Endodermal cell (in vitro differentiated cells): Measurements from ENCODE around the gene C1orf210. TPM values are rescaled to one million over a fixed set of nuclear protein-coding genes. Genes with fewer than 3 reads are reported as not detected.

Source experiments
- DNase-seq: peaks from one replicate; pipeline ENCODE4 v3.0.0-alpha.2; 2017
- H3K27ac ChIP-seq: 2 replicates; pipeline ENCODE4 v1.5.1; 2013; ENCODE audit warnings: mild to moderate bottlenecking, low read depth, low read length, moderate library complexity
- H3K27me3 ChIP-seq: 2 replicates; pipeline ENCODE4 v1.6.1; 2013; ENCODE audit warnings: mild to moderate bottlenecking, low read length, moderate library complexity; ENCODE audit not compliant: insufficient read depth, control insufficient read depth, poor library complexity, severe bottlenecking
- H3K36me3 ChIP-seq: 2 replicates; pipeline ENCODE4 v1.7.0; 2013; ENCODE audit warnings: mild to moderate bottlenecking, low read length, moderate library complexity; ENCODE audit not compliant: control insufficient read depth, insufficient read depth
- H3K4me1 ChIP-seq: one replicate; pipeline ENCODE4 v1.7.0; 2013; ENCODE audit warnings: low read length; ENCODE audit not compliant: control insufficient read depth, insufficient read depth
- H3K4me3 ChIP-seq: 2 replicates; pipeline ENCODE4 v1.5.1; 2013; ENCODE audit warnings: mild to moderate bottlenecking, low read length, moderate library complexity
- H3K9ac ChIP-seq: 2 replicates; pipeline ENCODE4 v1.6.1; 2013; ENCODE audit warnings: mild to moderate bottlenecking, low read length, moderate library complexity; ENCODE audit not compliant: poor library complexity, severe bottlenecking; ENCODE audit errors: extremely low read depth
- H3K9me3 ChIP-seq: 2 replicates; pipeline ENCODE4 v1.6.1; 2013; ENCODE audit warnings: mild to moderate bottlenecking, low read length, moderate library complexity; ENCODE audit not compliant: control insufficient read depth
- H3K27ac Mint-ChIP-seq: 2 replicates; pipeline ENCODE4 v1.8.0; 2020; ENCODE audit warnings: mixed read lengths
- H3K27me3 Mint-ChIP-seq: 2 replicates; pipeline ENCODE4 v1.8.0; 2021; ENCODE audit warnings: mild to moderate bottlenecking, mixed read lengths; ENCODE audit not compliant: insufficient read depth
- H3K36me3 Mint-ChIP-seq: 2 replicates; pipeline ENCODE4 v1.8.0; 2020; ENCODE audit warnings: low read depth, mixed read lengths
- H3K4me1 Mint-ChIP-seq: 2 replicates; pipeline ENCODE4 v1.8.0; 2020; ENCODE audit warnings: mixed read lengths
- H3K4me3 Mint-ChIP-seq: 2 replicates; pipeline ENCODE4 v1.8.0; 2020; ENCODE audit warnings: mild to moderate bottlenecking, moderate library complexity, mixed read lengths
- H3K9me3 Mint-ChIP-seq: 2 replicates; pipeline ENCODE4 v1.8.0; 2020; ENCODE audit warnings: mild to moderate bottlenecking, mixed read lengths
- WGBS, 2 experiments: methylation state at CpG; one replicate each; pipeline versions ENCODE4 v1.1.5 to v1.1.7; 2013; ENCODE audit warnings: missing lambda C conversion rate in 2 of 2, mixed read lengths in 1 of 2; ENCODE audit not compliant: insufficient coverage in 1 of 2, insufficient read length in 1 of 2; 5-methylcytosine and 5-hydroxymethylcytosine counted together
- total RNA-seq, 2 donors: library from RNA; stranded (reverse); fragmentation: NEBNext Ultra II Directional in 1 of 2; extraction: Animal tissue kit (Norgen Biotek cat#: 25700) in 1 of 2; gene quantifications; 2 replicates in 1 of 2; 3 replicates in 1 of 2; pipeline ENCODE4 v1.2.1, GENCODE V29; 2021
- TF ChIP-seq, protein P1 (sequence below): fragments of 200-600 bp; sonication (generic); conservative IDR thresholded peaks from 2 replicates; pipeline ENCODE4 v1.5.0; 2021; ENCODE audit warnings: antibody characterized with exemption, mild to moderate bottlenecking

C1orf210 gene
- total RNA-seq, 2 donors from 2014 or later: 9.7 to 17.9 TPM

DNA sequence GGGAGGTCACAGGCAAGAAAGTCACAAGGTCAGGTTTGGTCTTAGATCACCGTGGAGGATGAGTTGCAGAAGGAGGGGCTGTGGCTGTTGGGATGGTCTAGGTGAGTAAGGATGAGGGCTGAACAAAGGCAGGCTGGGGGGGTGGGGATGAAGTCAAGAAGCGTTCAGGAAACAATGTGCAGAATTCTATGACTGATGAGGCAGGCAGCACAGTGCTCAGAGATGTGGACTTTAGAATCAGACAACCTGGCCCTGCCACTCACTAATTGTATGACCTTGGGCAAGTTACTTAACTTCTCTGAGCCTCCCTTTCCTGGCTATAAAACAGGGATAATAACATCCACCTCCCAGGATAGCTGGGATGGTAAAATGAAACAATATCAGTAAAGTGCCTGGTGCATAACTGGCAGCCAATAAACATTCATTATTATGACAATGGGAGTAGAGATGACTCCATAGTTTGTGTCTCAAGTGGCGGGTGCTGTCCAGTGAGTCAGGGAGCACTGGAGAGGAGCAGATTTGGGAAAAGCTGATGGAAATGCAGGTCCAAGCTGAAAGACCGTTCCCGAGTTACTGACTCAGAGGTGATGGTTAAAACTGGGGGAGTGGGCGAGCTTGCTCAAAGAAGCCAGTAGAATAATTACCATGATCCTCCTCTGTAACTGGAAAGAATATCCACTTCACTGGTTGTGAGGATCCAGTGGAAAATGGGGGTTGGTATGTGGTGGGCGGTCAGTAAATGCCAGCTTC is 17.5 kb upstream of the C1orf210 start:
- peaks cover 1% of the 10 kb centered on the region for H3K27me3 Mint-ChIP-seq
- WGBS, 2 experiments: 90 to 97% methylated on average over 5 to 7 of the region's 7 CpGs
- H3K4me1 Mint-ChIP-seq: peaks cover 17% of the 10 kb centered on the region
- TF ChIP-seq, protein P1, sequence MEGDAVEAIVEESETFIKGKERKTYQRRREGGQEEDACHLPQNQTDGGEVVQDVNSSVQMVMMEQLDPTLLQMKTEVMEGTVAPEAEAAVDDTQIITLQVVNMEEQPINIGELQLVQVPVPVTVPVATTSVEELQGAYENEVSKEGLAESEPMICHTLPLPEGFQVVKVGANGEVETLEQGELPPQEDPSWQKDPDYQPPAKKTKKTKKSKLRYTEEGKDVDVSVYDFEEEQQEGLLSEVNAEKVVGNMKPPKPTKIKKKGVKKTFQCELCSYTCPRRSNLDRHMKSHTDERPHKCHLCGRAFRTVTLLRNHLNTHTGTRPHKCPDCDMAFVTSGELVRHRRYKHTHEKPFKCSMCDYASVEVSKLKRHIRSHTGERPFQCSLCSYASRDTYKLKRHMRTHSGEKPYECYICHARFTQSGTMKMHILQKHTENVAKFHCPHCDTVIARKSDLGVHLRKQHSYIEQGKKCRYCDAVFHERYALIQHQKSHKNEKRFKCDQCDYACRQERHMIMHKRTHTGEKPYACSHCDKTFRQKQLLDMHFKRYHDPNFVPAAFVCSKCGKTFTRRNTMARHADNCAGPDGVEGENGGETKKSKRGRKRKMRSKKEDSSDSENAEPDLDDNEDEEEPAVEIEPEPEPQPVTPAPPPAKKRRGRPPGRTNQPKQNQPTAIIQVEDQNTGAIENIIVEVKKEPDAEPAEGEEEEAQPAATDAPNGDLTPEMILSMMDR: no peak
- no peak for DNase-seq
- Histone ChIP-seq H3K27me3 (no peaks in the 10 kb centered on the region), H3K4me3 (no peak overlapping the region), H3K9me3 (no peaks in the 10 kb centered on the region), H3K36me3 (no peaks in the 10 kb centered on the region), H3K9ac (no peak overlapping the region), H3K4me1 (no peaks in the 10 kb centered on the region), H3K27ac (no peak overlapping the region)
- H3K9me3 Mint-ChIP-seq: no peaks in the 10 kb centered on the region
- H3K27ac Mint-ChIP-seq: no peak overlapping the region
- no peaks in the 10 kb centered on the region for H3K36me3 Mint-ChIP-seq
- H3K4me3 Mint-ChIP-seq: no peak overlapping the region

DNA sequence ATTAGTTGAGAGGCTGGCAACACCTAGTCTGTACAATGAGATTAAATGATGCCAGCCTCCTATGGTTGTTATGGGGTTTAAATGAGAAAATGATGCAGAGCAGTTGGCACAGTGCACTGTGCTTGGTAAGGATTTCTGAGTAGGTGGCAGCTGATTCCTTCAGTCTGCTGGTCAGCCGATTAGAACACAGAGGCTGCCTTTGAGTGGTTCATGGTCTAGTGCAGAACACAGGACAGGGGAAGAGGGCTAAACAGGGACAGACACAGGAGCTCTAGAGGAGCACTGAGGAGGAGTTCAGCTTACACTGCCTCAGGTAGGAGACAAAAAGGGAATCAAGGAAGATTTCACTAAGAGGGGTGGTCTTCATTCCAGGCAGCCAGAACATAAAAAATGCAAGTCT is 16.8 kb upstream of the C1orf210 start:
- H3K4me1 Mint-ChIP-seq: peaks cover 17% of the 10 kb centered on the region
- no peak overlapping the region for H3K27ac Mint-ChIP-seq

DNA sequence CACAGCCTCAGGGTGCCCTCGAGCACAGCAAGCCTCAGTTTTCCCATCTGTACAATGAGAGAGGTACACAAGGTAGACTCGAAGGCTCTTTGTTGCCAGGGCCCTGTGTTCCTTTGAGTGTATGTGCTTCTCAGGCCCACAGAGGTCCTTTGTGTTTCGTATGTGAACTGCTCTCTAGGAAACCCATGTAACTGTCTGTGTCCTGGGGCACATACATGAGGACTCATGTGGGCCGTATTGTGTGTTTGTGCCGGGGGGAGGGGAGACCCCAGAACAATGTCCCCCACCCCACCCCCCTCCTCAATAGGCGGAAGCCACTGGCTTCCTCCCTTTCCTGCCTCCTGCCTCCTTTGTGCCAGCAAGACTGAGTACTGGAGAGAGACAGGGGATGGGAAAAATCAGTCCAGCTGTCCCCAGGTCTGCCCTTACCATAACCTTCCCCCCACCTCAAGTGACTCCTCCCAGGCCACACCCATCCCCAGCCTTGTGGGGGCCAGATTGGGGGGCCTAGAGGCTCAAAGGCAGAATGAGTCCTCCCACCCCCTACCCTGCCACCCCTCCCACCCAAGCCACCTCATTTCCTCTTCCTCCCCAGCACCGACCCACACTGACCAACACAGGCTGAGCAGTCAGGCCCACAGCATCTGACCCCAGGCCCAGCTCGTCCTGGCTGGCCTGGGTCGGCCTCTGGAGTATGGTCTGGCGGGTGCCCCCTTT is 15.2 kb upstream of the C1orf210 start, which contains the start of gene TIE1:
TIE1 (plus strand) TSS at position 605 of the 717 bp plus-strand sequence; CDS start at position 695, 90 bp downstream.
- TF ChIP-seq, protein P1: no peak
- no peak within 1 kb of the TSS for H3K4me3 ChIP-seq
- Mint-ChIP-seq H3K27me3 (no peaks in the 10 kb centered on the region), H3K9me3 (no peaks in the 10 kb centered on the region), H3K27ac (no peak within 1 kb of the TSS), H3K4me3 (no peak within 1 kb of the TSS), H3K36me3 (no peaks in the 10 kb centered on the region), H3K4me1 (peaks cover 19% of the 10 kb centered on the region)
- no peak within 1 kb of the TSS for H3K27ac ChIP-seq
- 92 to 93% methylated on average over 2 to 8 of the region's 10 CpGs for WGBS, 2 experiments
- peaks cover 5% of the 10 kb centered on the region for H3K4me1 ChIP-seq
- H3K9me3 ChIP-seq: no peaks in the 10 kb centered on the region
- H3K9ac ChIP-seq: no peak within 1 kb of the TSS
- DNase-seq: no peak
- H3K36me3 ChIP-seq: no peaks in the 10 kb centered on the region
- H3K27me3 ChIP-seq: no peaks in the 10 kb centered on the region

More for the DNA sequence above, 16.8 kb upstream of the C1orf210 start:
- H3K36me3 ChIP-seq: no peaks in the 10 kb centered on the region
- H3K27ac ChIP-seq: no peak overlapping the region
- Mint-ChIP-seq H3K27me3 (peaks cover 1% of the 10 kb centered on the region), H3K9me3 (no peaks in the 10 kb centered on the region), H3K36me3 (no peaks in the 10 kb centered on the region), H3K4me3 (no peak overlapping the region)
- no peaks in the 10 kb centered on the region for H3K4me1 ChIP-seq
- H3K4me3 ChIP-seq: no peak overlapping the region
- 88 to 100% methylated on average over 1 of the region's 1 CpG for WGBS, 2 experiments
- no peaks in the 10 kb centered on the region for H3K9me3 ChIP-seq
- DNase-seq: no peak
- TF ChIP-seq, protein P1: no peak
- H3K27me3 ChIP-seq: no peaks in the 10 kb centered on the region
- no peak overlapping the region for H3K9ac ChIP-seq
